Gastroesophageal sphincter (tissue), 4 donors: ENCODE data around the gene FEZF1. TPM values are rescaled to one million over a fixed set of nuclear protein-coding genes. Genes with fewer than 3 reads are reported as not detected.

Source experiments
- ATAC-seq: fragments of 150-250 bp; one replicate; pipeline ENCODE4 v1.9.1; 2016; ENCODE audit warnings: mild to moderate bottlenecking, moderate library complexity
- H3K27ac ChIP-seq, 4 donors: fragments of 200-600 bp; sonication (generic) in 3 of 4; 1 replicate in 3 of 4; 2 replicates in 1 of 4; pipeline ENCODE4 v1.5.1; 2016 to 2019
- H3K27me3 ChIP-seq: fragments of 200-600 bp; sonication (generic); one replicate; pipeline ENCODE4 v1.5.1; 2019
- H3K36me3 ChIP-seq, 2 donors: fragments of 200-600 bp; sonication (generic); one replicate each; pipeline ENCODE4 v1.5.1; 2019; ENCODE audit warnings: control low read depth in 1 of 2
- H3K4me1 ChIP-seq, 3 donors: fragments of 200-600 bp; sonication (generic); 1 replicate in 2 of 3; 2 replicates in 1 of 3; pipeline ENCODE4 v1.5.1; 2016 to 2019; ENCODE audit warnings: control low read depth in 2 of 3
- H3K4me3 ChIP-seq, 2 donors: fragments of 200-600 bp; sonication (generic); one replicate each; pipeline ENCODE4 v1.5.1; 2019; ENCODE audit warnings: mild to moderate bottlenecking in 1 of 2, moderate library complexity in 1 of 2
- H3K9me3 ChIP-seq, 3 donors: fragments of 200-600 bp; sonication (generic); one replicate each; pipeline ENCODE4 v1.5.1; 2017 to 2019; ENCODE audit warnings: control low read depth in 2 of 3
- EP300 ChIP-seq: sonication (generic); formaldehyde crosslinking; IDR thresholded peaks from one replicate; pipeline ENCODE4 v1.6.1; 2017; ENCODE audit warnings: antibody characterized with exemption, mild to moderate bottlenecking
- POLR2A ChIP-seq, 2 donors: fragments of 450-650 bp; IDR thresholded peaks; one replicate each; pipeline ENCODE4 v1.6.1; 2017; ENCODE audit warnings: antibody characterized with exemption in 2 of 2, mild to moderate bottlenecking in 2 of 2, moderate library complexity in 1 of 2
- POLR2AphosphoS5 ChIP-seq: sonication (generic); formaldehyde crosslinking; IDR thresholded peaks from one replicate; pipeline ENCODE4 v1.6.1; 2017; ENCODE audit warnings: antibody characterized with exemption
- WGBS, 2 donors: methylation state at CpG; one replicate each; pipeline ENCODE4 v1.1.5; 2018; ENCODE audit warnings: low coverage in 1 of 2; 5-methylcytosine and 5-hydroxymethylcytosine counted together
- total RNA-seq, 4 donors: library from RNA; depleted of rRNA; stranded (reverse); fragments of >200 nt; gene quantifications; one replicate each; pipeline ENCODE4 v1.1.0, GENCODE V29; 2016
- TF ChIP-seq, protein P1 (sequence below), 4 experiments: fragments of 200-600 bp in 2 of 4; fragments of 450-650 bp in 2 of 4; sonication (generic) in 1 of 4; IDR thresholded peaks; one replicate each; pipeline ENCODE4 v1.5.1; 2017 to 2019; ENCODE audit warnings: antibody characterized with exemption in 4 of 4, mild to moderate bottlenecking in 2 of 4, moderate library complexity in 2 of 4

The FEZF1 gene
- total RNA-seq, 4 donors from 2014 or later: not detected

DNA sequence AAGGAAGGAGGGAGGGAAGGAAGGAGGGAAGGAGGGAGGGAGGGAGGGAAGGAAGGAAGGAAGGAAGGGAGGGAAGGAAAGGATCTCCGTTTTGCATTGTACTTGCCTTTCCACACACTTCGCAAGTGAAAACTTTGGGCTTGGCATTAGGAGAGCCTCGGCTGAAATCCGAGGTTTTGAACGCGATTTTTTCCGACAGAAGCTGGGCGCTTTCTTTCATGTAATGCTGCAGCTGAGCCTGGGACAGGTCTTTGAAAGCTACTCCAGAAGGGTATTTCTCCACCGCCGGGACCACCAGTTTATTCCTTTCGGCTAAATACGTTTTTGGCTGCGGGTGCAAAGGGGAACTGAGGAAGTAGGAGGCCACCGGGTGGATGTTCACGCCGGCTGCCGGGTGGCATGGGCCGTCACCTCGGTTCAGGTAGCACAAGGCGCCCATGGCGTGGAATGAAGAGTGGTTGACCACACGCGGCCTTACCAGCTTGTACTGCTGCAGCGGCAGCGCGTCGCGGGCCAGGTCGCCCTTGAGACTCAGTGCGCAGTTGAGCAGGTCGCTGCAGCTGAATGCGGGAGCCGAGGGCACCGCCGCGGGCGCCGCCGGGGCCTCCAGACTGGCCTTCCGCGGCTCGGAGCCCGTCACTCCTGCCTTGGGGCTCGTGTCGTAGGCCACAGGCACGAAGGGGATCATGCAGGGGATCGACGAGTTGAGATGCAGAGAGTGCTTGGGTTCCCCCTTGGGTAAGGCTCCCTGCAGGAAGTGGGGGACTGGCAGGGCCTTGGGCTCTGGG lies 825 bp downstream of the FEZF1 start:
- H3K4me3 ChIP-seq: no peak overlapping the region
- no peaks in the 10 kb centered on the region for H3K9me3 ChIP-seq
- H3K27ac ChIP-seq: no peak overlapping the region
- no peak for TF ChIP-seq POLR2A (IDR thresholded peaks at IDR 0.05)
- no peak for TF ChIP-seq EP300
- TF ChIP-seq POLR2AphosphoS5: no peak
- TF ChIP-seq, protein P1, sequence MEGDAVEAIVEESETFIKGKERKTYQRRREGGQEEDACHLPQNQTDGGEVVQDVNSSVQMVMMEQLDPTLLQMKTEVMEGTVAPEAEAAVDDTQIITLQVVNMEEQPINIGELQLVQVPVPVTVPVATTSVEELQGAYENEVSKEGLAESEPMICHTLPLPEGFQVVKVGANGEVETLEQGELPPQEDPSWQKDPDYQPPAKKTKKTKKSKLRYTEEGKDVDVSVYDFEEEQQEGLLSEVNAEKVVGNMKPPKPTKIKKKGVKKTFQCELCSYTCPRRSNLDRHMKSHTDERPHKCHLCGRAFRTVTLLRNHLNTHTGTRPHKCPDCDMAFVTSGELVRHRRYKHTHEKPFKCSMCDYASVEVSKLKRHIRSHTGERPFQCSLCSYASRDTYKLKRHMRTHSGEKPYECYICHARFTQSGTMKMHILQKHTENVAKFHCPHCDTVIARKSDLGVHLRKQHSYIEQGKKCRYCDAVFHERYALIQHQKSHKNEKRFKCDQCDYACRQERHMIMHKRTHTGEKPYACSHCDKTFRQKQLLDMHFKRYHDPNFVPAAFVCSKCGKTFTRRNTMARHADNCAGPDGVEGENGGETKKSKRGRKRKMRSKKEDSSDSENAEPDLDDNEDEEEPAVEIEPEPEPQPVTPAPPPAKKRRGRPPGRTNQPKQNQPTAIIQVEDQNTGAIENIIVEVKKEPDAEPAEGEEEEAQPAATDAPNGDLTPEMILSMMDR (IDR thresholded peaks at IDR 0.05): no peak
- H3K4me1 ChIP-seq: peaks cover 0 to 60% (median 30%) of the 10 kb centered on the region in 3 donors
- 6% methylated on average over 12 of the region's 48 CpGs for WGBS, 2 donors
- H3K36me3 ChIP-seq: no peaks in the 10 kb centered on the region
- H3K27me3 ChIP-seq: peaks cover 100% of the 10 kb centered on the region
- no peak for ATAC-seq

- TF ChIP-seq POLR2AphosphoS5 (no peak), POLR2A (IDR thresholded peaks at IDR 0.05) (no peak), EP300 (no peak)
- TF ChIP-seq, protein P1 (IDR thresholded peaks at IDR 0.05): no peak
- 11 to 21% methylated on average over 11 to 16 of the region's 16 CpGs for WGBS, 2 donors
These were observed 1.6 kb downstream of the FEZF1 start for GRCh38 chr7:122302761-122303530.

DNA sequence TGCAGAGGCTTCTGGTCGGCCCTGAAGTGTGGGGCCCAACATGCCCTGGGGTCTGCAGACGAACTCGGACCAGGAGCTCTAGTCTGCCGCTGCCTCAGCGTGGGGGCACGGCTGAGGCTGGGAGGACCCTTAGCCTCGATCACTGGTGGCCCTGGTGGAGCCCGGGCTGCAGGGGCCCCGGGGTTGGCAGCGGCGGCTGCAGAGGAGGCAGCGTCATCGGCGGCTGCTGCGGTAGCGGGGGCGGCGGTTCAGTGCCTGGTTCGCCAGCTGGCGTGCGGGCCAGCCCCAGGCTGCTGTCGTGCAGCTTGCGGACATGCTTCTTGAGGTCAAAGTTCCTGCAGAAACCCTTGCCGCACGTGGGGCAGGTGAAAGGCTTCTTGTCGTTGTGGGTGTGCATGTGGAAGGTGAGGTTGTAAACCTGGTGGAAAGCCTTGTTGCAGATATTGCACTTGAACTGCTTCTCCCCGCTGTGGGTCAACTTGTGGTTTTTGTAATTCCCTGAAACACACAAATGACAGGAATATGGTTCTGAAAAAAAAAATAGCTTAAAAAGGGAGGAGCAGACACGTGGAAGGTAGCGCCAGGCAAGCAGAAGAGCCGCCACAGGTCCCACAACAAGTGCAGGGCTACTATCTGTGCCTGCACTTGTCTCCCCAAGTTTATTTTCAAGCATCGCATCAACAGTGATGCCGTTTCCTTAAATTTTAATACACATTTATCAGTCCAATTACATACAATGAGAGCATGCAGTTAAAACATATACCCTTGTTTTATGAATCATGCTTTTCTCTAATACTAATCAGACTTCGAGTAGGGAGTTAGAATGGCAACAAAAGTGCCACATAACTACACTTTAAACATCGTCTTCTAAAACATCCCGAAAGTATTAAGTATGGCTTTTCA lies 2.4 kb downstream of the FEZF1 start:
- no peak for TF ChIP-seq EP300
- TF ChIP-seq, protein P1 (IDR thresholded peaks at IDR 0.05): no peak
- no peak for TF ChIP-seq POLR2A (IDR thresholded peaks at IDR 0.05)
- no peak for TF ChIP-seq POLR2AphosphoS5
- no peak for ATAC-seq
- no peaks in the 10 kb centered on the region for H3K9me3 ChIP-seq
- no peak overlapping the region for H3K4me3 ChIP-seq
- H3K27me3 ChIP-seq: peaks cover 100% of the 10 kb centered on the region
- WGBS, 2 donors: 8 to 16% methylated on average over 14 of the region's 35 CpGs
- H3K4me1 ChIP-seq: peaks cover 0 to 59% (median 30%) of the 10 kb centered on the region in 3 donors
- no peak overlapping the region for H3K27ac ChIP-seq
- no peaks in the 10 kb centered on the region for H3K36me3 ChIP-seq

More at GRCh38 chr7:122302761-122303530, 1.6 kb downstream of the FEZF1 start:
- peaks cover 0 to 60% (median 30%) of the 10 kb centered on the region in 3 donors for H3K4me1 ChIP-seq
- H3K4me3 ChIP-seq: no peak overlapping the region
- H3K27ac ChIP-seq: no peak overlapping the region
- H3K9me3 ChIP-seq: no peaks in the 10 kb centered on the region
- ATAC-seq: no peak
- H3K36me3 ChIP-seq: no peaks in the 10 kb centered on the region
- peaks cover 100% of the 10 kb centered on the region for H3K27me3 ChIP-seq

- Histone ChIP-seq H3K9me3 (no peaks in the 10 kb centered on the region), H3K4me3 (no peak overlapping the region), H3K27ac (no peak overlapping the region), H3K36me3 (no peaks in the 10 kb centered on the region), H3K4me1 (peaks cover 0 to 50% (median 28%) of the 10 kb centered on the region in 3 donors), H3K27me3 (peaks cover 100% of the 10 kb centered on the region)
- WGBS, 2 donors: 16 to 17% methylated on average over 9 to 11 of the region's 11 CpGs
- no peak for ATAC-seq
- TF ChIP-seq POLR2A (IDR thresholded peaks at IDR 0.05) (no peak), POLR2AphosphoS5 (no peak), EP300 (no peak)
- TF ChIP-seq, protein P1 (IDR thresholded peaks at IDR 0.05): no peak
These were observed 3.4 kb downstream of the FEZF1 start for GRCh38 chr7:122300956-122301833.
